Fibroblast of lung (primary cell): ENCODE measurements around the gene ABCD4. TPM values are rescaled to one million over a fixed set of nuclear protein-coding genes. Genes with fewer than 3 reads are reported as not detected.
A peak's percentile ranks its signal among the peaks of the same experiment; 100 is the strongest.

Experiments
- DNase-seq, 2 donors: peaks; one replicate each; pipeline versions ENCODE4 v3.0.0 to v3.0.0-alpha.2; 2010; ENCODE audit warnings: low read depth in 2 of 2
- H2AFZ ChIP-seq: 2 replicates; pipeline ENCODE4 v1.5.1; 2012; ENCODE audit warnings: low read length, control low read depth, inconsistent platforms
- H3K27ac ChIP-seq: 2 replicates; pipeline ENCODE4 v1.5.1; 2011; ENCODE audit warnings: low read length, control low read depth; ENCODE audit not compliant: insufficient read depth
- H3K27me3 ChIP-seq: 2 replicates; pipeline ENCODE4 v1.5.1; 2011; ENCODE audit warnings: mild to moderate bottlenecking, low read length; ENCODE audit not compliant: control insufficient read depth, insufficient read depth
- H3K36me3 ChIP-seq: 2 replicates; pipeline ENCODE4 v1.5.1; 2011; ENCODE audit warnings: low read length; ENCODE audit not compliant: control insufficient read depth, insufficient read depth
- H3K4me1 ChIP-seq: 2 replicates; pipeline ENCODE4 v1.5.1; 2011; ENCODE audit warnings: low read length; ENCODE audit not compliant: control insufficient read depth, insufficient read depth; ENCODE audit errors: extremely low read depth
- H3K4me2 ChIP-seq: 2 replicates; pipeline ENCODE4 v1.5.1; 2011; ENCODE audit warnings: low read length, control low read depth; ENCODE audit not compliant: insufficient read depth; ENCODE audit errors: extremely low read depth
- H3K4me3 ChIP-seq, 4 experiments: fragments of 200-600 bp in 1 of 4; sonication (generic) in 1 of 4; replicated peaks in 1 of 4; 2 replicates each; pipeline ENCODE4 v1.5.1; 2011 to 2016; ENCODE audit warnings: low read length in 4 of 4, low read depth in 3 of 4, mild to moderate bottlenecking in 3 of 4, control low read depth in 2 of 4, inconsistent platforms in 1 of 4, mixed read lengths in 1 of 4; ENCODE audit not compliant: insufficient read depth in 1 of 4; ENCODE audit errors: control extremely low read depth in 1 of 4
- H3K79me2 ChIP-seq: 2 replicates; pipeline ENCODE4 v1.5.1; 2012; ENCODE audit warnings: mild to moderate bottlenecking, low read length, inconsistent platforms; ENCODE audit not compliant: control insufficient read depth, insufficient read depth
- H3K9ac ChIP-seq: 2 replicates; pipeline ENCODE4 v1.5.1; 2011; ENCODE audit warnings: mild to moderate bottlenecking, low read length, control low read depth; ENCODE audit not compliant: insufficient read depth
- H3K9me3 ChIP-seq: 2 replicates; pipeline ENCODE4 v1.5.1; 2012; ENCODE audit warnings: low read depth, low read length; ENCODE audit not compliant: control insufficient read depth, insufficient read depth
- H4K20me1 ChIP-seq: 2 replicates; pipeline ENCODE4 v1.5.1; 2011; ENCODE audit warnings: low read length; ENCODE audit not compliant: control insufficient read depth, insufficient read depth; ENCODE audit errors: extremely low read depth
- EZH2 ChIP-seq: IDR thresholded peaks from 2 replicates; pipeline ENCODE4 v1.5.1; 2012; ENCODE audit warnings: low read length, control low read depth, mild to moderate bottlenecking; ENCODE audit errors: missing control alignments
- polyA plus RNA-seq, 2 donors: library from polyadenylated mRNA; depleted of rRNA in 1 of 2; stranded (reverse) in 1 of 2; unstranded in 1 of 2; fragments of >200 nt; gene quantifications; 2 replicates each; pipeline ENCODE4 v1.2.1, GENCODE V29; 2011 to 2012; ENCODE audit warnings: missing spikeins in 1 of 2
- total RNA-seq: library from RNA; depleted of rRNA; stranded (reverse); fragments of >200 nt; gene quantifications from 2 replicates; pipeline ENCODE4 v1.2.1, GENCODE V29; 2014
- TF ChIP-seq, protein P1 (sequence below), 2 donors: IDR thresholded peaks in 1 of 2; conservative IDR thresholded peaks in 1 of 2; 1 replicate in 1 of 2; 2 replicates in 1 of 2; pipeline ENCODE4 v1.5.1; 2011 to 2012; ENCODE audit warnings: low read length in 2 of 2, control low read depth in 1 of 2, inconsistent platforms in 1 of 2, low read depth in 1 of 2, mild to moderate bottlenecking in 1 of 2

Gene ABCD4
- total and polyA plus RNA-seq, 2 donors (not counting 1 experiment from before 2014, with no cell fraction given), result 12.6 to 26.9 TPM

DNA sequence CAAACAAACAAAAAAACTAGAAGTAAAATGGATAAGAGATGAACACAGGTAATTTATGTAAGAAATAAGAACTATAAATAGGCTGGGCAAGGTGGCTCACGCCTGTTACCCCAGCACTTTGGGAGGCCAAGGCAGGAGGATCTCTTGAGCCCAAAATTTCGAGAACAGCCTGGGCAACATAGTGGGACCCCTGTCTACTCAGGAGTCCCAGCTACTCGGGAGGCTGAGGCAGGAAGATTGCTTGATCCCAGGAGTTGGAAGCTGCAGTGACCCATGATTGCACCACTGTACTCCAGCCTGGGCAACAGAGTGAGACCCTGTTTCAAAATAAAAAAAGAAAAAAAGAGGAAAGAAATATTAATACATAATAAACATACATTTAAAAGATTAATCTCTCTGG is 22.7 kb upstream of the ABCD4 start:
- H3K9ac ChIP-seq, result no peak overlapping the region
- no peaks in the 10 kb centered on the region for H3K9me3 ChIP-seq
- TF ChIP-seq, protein P1, sequence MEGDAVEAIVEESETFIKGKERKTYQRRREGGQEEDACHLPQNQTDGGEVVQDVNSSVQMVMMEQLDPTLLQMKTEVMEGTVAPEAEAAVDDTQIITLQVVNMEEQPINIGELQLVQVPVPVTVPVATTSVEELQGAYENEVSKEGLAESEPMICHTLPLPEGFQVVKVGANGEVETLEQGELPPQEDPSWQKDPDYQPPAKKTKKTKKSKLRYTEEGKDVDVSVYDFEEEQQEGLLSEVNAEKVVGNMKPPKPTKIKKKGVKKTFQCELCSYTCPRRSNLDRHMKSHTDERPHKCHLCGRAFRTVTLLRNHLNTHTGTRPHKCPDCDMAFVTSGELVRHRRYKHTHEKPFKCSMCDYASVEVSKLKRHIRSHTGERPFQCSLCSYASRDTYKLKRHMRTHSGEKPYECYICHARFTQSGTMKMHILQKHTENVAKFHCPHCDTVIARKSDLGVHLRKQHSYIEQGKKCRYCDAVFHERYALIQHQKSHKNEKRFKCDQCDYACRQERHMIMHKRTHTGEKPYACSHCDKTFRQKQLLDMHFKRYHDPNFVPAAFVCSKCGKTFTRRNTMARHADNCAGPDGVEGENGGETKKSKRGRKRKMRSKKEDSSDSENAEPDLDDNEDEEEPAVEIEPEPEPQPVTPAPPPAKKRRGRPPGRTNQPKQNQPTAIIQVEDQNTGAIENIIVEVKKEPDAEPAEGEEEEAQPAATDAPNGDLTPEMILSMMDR (conservative IDR thresholded peaks at IDR 0.05 in 1 of 2, IDR thresholded peaks at IDR 0.05 in 1 of 2; ENCODE audit: low read depth in 1 of 2, low read length in 2 of 2), result no peak
- no peak for TF ChIP-seq EZH2
- peaks cover 15% of the 10 kb centered on the region for H3K27me3 ChIP-seq
- no peak overlapping the region for H3K4me3 ChIP-seq
- no peaks in the 10 kb centered on the region for H3K79me2 ChIP-seq
- H4K20me1 ChIP-seq, result no peaks in the 10 kb centered on the region
- H3K4me2 ChIP-seq, result no peak overlapping the region
- no peak for DNase-seq
- no peaks in the 10 kb centered on the region for H3K36me3 ChIP-seq
- H3K27ac ChIP-seq, result no peak overlapping the region
- no peak overlapping the region for H2AFZ ChIP-seq
- no peaks in the 10 kb centered on the region for H3K4me1 ChIP-seq

DNA sequence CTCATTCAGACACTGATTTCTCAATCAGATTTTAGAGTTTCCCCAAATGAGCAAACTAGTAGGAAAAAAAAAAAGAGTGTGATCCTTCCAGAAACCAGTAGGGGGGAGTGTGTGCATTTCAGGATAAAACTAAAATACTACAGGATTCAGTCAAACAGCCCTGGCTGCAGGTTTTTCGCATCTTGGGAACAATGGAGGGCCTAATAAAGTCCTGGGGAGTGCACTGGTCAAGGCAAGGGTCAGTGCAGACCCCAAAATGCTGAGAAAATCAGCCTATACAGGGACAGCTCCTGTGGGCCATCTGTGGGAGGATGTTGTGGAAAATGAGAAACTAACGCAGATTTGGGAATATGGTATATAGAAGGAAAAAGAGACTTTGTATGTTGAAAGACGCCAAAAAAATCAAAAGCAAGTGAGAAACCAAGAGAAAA is 22.2 kb upstream of the ABCD4 start:
- no peak overlapping the region for H3K27ac ChIP-seq
- peaks cover 15% of the 10 kb centered on the region for H3K27me3 ChIP-seq
- H4K20me1 ChIP-seq, result no peaks in the 10 kb centered on the region
- H3K36me3 ChIP-seq, result no peaks in the 10 kb centered on the region
- peak in 1 of 2 donors; percentile 43 for DNase-seq
- H3K9ac ChIP-seq, result no peak overlapping the region
- H3K9me3 ChIP-seq, result no peaks in the 10 kb centered on the region
- no peaks in the 10 kb centered on the region for H3K4me1 ChIP-seq
- no peak overlapping the region for H2AFZ ChIP-seq
- no peak overlapping the region for H3K4me3 ChIP-seq
- TF ChIP-seq, protein P1 (conservative IDR thresholded peaks at IDR 0.05 in 1 of 2, IDR thresholded peaks at IDR 0.05 in 1 of 2; ENCODE audit: low read depth in 1 of 2, low read length in 2 of 2), result peak; percentile 61 to 84
- no peak for TF ChIP-seq EZH2
- no peak overlapping the region for H3K4me2 ChIP-seq
- no peaks in the 10 kb centered on the region for H3K79me2 ChIP-seq

DNA sequence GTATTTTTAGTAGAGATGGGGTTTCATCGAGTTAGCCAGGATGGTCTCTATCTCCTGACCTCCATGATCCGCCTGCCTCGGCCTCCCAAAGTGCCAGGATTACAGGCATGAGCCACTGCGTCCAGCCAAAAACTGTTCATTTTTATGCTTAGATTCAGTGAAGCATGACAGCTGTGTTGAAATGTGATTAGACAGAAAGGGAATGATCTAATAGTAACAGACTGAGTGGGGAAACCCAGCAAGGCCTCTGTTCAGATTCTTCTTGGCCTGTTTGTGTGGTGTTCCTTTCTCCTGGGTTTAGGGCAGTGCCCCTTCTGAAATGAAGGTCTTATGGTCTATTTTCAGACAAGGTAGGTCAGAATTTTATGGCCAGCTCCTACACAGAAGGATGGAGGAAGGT is 11.8 kb upstream of the ABCD4 start:
- TF ChIP-seq, protein P1 (conservative IDR thresholded peaks at IDR 0.05 in 1 of 2, IDR thresholded peaks at IDR 0.05 in 1 of 2; ENCODE audit: low read depth in 1 of 2, low read length in 2 of 2), result no peak
- no peak for TF ChIP-seq EZH2
- H3K9ac ChIP-seq, result no peak overlapping the region
- no peaks in the 10 kb centered on the region for H3K9me3 ChIP-seq

More for the DNA sequence above, 11.8 kb upstream of the ABCD4 start:
- peaks cover 2% of the 10 kb centered on the region for H3K27me3 ChIP-seq
- no peak overlapping the region for H3K4me3 ChIP-seq
- H3K4me1 ChIP-seq, result no peaks in the 10 kb centered on the region
- H2AFZ ChIP-seq, result no peak overlapping the region
- H4K20me1 ChIP-seq, result no peaks in the 10 kb centered on the region
- no peaks in the 10 kb centered on the region for H3K36me3 ChIP-seq
- no peaks in the 10 kb centered on the region for H3K79me2 ChIP-seq
- no peak overlapping the region for H3K4me2 ChIP-seq
- no peak overlapping the region for H3K27ac ChIP-seq
- no peak for DNase-seq
